Stimulated activated naive CD8-positive, alpha-beta T cell treated with anti-CD3 and anti-CD28 coated beads, Interleukin-15, Interleukin-2, amounts not matched to agents 100 U/mL and 50 U/mL, for 24 hours (primary cell): Measurements from ENCODE around the gene PHF21B.

Experiments used
- ATAC-seq: fragments of 150-1000 bp; cut with Tn5 transposase; one replicate; pipeline ENCODE4 v1.10.0; 2021
- DNase-seq: peaks from one replicate; pipeline ENCODE4 v3.0.0; 2021

The PHF21B gene

DNA sequence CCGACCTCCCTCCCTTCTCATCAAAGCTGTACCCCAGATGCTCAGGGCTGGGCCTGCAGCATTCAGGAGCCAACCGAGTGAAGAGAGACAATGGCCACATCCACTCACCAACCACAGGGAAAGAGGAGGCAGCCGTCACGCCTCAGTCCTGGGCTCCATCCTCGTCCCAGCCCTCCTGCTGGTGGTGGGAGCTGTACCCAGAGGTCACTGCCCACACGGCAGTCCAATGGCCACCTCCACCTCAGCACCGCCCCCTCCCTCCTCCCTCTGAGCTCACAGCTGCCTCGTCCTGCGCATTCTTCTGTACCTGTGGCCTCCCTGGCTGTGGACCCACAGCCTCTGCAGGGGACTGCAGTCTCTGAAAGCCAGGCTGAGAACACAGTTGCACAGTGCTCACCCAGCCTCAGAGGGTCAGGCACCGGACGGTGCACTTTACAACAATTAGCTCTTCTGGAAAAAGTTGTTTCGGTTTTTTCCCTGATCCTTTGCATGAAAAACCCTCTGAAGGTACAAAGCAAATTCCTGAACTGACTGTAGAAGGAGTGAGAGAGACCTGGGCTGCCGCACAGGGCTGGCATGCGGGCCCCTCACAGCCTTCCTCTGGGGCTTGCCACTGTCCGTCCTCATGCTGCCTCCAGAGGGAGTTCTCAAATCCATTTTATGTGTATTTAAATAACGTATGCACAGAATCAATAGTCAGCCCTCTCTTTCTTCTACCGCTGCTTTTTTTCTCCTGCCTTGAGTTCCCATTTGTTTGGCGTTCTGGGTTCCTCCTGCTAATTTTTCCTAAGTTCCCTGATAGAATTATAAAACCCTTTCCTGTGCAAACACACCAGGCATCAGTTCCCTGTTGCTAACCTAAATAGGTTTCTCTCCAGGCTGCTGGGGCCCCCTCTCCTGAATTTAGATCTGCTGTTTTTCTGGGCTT lies 52.7 kb downstream of the PHF21B start:
- DNase-seq = no peak
- ATAC-seq = no peak

DNA sequence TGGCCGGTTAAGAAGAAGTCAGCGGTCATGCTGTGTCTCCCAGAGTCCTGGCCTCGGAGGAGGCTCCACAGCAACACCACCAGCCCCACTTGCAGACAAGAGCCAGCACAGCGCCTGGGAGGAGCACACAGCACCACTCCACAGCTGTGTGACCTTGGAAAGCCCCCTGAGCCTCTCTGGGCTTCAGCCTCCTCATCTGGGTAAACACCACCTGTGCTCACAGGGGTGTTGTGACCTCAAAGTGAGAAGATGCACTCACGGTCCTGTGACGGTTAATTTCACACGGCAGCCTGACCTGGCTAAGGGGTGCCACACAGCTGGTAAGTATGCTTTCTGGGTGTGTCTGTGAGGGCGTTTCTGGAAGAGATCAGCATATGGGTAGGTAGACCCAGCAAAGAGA lies 54.7 kb downstream of the PHF21B start:
- DNase-seq (no peak), ATAC-seq (peak; percentile 38)

DNA sequence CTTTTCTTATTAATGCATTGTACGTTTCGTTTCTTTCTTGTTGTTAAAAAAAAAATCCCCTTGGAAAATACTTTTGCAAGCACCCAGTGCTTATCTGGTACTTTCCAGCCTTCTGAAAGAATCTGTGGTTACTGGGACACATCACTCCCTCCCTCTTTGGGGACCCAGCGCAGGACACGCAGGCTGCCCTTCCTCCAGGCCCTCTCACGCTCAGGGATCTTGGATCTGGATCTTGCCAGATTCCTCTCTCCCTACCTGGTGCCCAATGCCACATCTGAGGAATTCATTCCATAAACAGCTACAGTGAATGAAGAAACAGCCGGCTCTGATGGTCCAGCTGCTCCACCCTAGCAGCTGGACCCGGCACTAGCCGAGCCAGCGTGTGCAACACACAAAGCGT lies 55.7 kb downstream of the PHF21B start:
- ATAC-seq = no peak
- DNase-seq = no peak

DNA sequence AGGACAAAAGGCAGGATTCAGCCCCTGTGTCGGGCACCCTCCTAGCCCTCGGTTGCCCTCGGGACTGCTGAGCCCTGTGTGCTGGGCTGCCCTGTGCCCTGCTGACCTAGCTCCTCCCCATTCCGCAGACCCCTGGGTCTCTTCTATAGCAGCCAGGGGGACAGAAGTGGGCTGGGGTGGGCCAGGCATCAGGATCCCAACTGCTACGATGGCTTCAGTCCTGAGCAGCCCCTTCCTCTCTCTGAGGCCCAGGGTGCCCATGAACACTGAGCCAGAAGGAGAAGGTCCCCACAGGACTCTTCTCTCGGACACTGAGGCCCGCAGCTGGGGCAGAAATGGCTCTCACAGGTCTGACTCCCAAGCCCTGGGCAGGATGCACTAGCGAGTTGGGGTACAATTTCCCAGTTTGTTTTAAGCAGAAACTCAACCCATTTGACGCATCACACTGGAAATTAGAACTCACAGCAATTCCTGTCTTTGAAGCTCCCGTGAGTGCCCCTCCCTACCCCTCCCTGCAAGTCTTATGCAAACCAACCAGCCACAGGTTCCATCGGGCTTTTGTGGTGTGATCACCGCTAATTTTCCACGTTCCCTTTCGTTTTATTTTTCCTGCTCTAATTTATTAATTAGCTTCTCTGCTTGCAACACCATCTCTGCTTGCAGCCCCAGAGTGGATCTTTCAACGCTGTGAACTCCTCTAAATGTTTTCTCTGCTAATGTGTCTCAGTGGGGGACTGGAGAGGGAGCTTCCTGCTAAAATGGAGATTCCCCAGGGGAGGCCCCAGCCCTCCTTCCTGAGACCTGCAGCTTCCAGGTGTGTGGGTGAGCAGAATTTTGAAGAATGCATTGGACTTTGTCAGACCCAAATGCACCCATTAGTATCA lies 56.7 kb downstream of the PHF21B start:
- ATAC-seq (no peak), DNase-seq (no peak)

DNA sequence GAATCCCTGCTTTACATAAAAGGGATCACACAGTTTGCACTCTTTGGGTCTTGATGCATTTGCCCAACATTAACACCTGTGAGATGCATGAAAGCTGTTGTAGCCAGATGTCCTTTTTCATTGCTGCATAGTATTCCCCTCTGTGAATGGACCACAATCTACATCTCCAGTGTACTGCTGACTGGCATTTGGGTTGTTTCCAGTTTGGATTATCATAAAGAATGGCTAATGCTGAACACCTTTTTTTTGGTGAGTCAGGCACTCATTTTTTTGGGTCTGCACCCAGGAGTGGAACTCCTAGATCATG lies 58.3 kb downstream of the PHF21B start:
- DNase-seq = no peak
- ATAC-seq = no peak

DNA sequence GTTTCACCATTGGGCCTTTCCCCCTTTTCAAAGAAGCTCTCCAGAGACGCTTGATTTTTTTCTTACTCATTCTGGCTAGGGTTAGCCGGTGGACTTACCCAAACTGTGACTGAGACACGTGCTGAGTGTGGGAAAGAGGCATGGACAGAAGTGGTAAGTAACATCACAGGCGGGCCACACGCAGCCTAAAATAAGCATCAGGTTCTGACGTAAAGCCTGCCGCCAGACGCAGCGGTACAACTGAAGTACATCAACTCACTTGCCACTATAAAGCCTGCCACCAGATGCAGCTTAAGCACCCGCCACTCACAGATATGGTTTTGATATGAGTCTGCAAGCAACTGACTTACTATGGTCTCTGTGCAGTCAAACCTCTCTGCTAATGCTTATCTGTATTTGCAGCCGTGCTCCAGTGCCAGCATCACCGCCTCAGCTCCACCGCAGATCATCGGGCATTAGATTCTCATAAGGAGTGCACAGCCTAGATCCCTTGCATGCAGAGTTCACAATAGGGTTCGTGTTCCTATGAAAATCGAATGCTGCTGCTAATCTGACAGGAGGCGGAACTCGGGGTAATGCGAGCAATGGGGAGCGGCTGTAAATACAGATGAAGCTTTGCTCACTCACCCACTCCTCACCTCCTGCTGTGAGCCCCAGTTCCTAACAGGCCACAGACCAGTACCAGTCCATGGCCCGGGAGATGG lies 58.8 kb downstream of the PHF21B start:
- DNase-seq (no peak), ATAC-seq (no peak)

DNA sequence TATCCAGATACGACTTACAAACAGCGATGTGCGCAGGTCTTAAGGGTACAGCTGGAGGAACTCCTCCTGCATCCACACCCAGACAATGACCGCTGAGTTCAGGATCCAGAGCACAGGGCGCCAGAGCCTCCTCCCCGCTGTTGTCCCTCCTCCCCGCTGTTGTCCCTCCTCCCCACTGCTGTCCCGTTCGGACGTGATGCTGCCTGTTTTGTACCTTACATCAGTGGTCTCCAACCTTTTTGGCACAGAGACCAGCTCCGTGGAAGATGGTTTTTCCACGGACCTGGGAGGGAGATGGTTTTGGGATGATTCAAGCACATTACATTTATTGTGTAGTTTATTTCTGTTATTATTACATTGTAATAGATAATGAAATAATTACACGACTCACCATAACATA lies 62.0 kb downstream of the PHF21B start:
- DNase-seq (no peak), ATAC-seq (no peak)

DNA sequence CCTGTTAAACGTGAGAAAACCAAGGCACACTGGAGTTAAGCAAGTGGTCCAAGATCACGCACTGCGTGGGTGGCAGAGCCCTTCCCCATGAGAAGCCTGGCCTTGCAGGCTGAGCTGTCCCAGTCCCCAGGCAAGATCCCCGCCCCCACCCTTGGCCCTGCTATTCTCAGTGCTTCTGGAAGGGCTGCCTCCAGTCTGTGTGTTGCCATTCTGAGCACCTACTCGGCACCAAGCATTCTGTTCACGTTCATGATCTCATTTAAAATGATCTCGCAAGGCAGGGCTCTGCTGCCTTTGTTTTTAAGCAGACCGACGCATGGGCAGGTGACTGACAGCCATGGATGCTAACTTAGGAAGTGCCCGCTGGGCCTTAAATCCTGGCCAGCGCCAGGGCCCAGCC lies 62.8 kb downstream of the PHF21B start:
- ATAC-seq (no peak), DNase-seq (no peak)

DNA sequence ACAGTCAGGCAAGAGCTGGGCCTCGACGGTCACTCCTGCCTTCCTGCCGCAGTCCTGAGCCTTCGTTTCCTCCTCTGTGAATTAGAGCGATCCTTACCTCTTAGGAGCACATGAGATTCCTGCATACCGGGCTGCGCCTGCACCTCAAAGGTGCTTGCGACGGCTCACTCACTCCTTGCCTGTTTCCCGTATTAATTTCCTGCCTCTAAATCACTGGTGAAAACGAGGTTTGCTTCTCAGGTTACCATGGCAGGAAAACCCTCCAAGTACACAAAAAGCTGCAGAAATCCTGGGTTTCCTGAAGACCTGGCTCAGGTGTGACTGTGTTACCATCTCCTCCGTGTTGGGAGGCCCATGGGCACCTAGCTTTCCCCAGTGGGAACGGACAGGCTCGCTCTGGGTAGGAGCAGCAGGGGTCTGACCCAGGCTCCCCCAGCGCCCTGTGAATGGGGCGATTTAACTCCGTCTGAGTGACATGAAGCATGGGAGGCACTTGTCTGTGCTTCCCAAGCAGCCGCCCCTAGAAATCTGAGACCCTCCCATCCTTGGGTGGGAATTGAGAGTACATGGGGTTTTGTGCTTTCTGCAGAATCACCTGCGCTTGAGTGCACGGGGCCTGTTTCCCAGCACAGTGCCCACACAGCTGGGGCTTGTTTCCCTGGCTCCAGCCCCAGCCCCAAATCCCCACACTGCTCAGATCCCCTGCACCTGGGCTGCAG lies 64.8 kb downstream of the PHF21B start:
- ATAC-seq (no peak), DNase-seq (no peak)

DNA sequence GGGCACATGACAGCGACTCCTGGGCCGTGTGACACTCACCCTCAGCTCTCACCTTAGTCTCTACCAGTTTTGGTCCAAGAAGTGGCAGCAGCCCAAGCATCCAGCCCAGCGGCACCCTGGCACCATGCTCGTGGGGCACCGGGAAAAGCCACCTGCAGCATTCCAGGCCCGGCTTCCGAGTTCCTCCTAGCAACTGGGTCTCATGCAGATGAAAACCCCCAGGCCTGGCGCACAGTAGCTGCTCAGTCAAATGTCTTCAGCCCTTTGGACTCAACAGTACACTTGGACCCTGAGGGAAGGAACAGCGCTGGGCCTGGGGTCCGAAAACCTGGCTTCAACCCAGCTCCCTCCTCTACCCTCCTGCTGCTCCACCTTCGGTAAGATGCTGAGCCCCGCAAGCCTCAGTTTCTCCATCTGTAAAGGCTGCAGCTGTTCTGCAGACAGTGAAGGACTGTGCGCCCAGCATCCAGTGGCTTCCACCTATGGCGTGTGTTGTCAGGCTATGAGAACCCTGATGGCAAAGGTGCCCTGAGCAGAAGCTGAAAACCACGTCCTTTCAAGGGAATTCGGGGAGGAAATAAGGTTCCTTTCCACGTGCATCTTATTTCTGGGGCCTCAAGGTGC lies 66.0 kb downstream of the PHF21B start:
- DNase-seq (no peak), ATAC-seq (no peak)

DNA sequence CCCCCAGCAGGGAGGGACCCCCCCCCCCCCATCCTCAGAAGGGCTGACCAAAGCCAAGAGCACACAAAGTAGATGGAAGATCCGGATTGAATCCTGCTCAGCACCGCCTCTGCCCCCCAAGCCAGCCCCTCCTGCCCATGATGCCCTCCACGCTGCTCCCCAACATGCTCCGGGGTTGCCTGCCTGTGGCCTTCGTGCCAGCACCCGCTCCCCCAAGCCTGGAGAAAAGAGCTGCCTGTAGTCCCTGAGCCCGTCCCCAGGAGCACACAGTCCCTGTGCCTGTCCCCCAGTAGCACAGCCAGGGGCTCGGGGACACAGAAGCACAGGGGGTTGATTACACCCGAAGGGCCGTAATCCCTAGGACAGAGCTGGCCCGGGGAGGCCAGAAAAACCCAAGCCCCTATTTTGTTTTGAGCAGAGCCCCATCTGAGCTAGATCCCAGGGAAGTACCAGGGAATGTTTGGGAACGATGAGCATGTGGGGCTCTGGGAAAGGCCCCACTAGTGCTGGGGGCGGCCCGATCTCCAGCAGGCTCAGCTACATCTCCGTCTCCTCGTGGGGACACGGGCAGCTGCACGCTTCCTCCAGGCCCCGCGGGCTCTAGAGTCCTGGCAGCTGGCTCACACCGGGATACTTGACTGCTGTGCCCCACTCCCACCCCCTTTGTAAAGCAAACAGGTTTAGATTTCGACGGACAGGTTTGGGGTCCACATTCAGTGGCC lies 66.7 kb downstream of the PHF21B start:
- ATAC-seq (no peak), DNase-seq (no peak)

DNA sequence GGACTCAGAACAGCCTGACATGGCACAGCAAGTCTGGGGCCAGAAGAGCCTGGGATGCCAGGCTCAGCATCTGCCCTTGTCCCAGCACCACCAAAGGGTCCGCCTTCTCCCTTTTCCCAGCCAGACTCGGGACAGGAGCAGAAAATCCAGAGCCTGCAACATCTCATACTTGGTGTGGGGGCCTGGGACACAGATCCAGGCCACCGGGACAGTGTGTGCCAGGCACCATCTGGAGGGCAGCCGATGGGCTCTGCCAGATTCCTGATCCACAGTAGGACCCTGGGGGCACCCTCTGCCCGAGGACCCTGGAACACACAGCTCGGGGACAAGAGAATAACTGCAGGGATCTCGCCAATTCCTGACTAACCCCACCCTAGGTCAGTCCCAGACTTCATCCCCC lies 67.7 kb downstream of the PHF21B start:
- ATAC-seq (no peak), DNase-seq (no peak)

DNA sequence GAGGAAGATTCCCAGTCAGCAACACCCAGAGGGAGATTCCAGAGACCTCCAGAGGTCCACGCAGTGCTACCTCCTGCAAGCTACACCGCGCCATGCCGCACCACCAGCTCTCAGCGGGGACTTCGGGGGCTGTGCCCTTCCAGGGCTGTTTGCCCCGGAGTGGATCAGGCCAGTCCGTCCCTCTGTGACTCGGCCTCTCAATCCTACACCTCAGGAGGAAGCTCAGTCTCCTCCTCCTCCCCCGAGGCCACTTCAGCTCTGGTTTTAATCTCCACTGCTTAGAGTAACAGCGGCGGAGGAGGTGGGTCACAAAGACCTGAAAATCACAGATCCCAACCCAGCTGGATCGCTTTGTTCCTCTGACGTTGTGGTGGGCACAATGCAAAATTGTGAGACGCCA lies 68.6 kb downstream of the PHF21B start:
- ATAC-seq (no peak), DNase-seq (no peak)

DNA sequence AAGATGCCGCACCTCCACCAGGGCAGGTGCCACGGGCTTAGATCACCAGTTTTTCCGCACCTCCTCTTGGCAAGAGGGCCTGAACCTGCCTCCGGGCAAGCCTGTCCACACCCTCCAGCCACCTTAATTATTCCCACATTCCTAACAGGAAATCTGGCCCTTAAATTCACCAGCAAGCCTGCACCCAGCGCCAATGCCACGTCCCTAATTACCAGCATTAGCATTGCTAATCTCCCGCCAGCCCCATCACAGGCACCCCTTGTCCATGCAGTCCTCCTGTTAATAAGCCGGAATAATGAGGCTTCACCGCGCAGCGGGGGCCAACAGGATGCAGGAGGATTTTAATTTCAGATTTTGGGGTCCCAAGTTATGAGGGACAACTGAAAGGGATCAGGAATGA lies 69.7 kb downstream of the PHF21B start:
- no peak for ATAC-seq

DNA sequence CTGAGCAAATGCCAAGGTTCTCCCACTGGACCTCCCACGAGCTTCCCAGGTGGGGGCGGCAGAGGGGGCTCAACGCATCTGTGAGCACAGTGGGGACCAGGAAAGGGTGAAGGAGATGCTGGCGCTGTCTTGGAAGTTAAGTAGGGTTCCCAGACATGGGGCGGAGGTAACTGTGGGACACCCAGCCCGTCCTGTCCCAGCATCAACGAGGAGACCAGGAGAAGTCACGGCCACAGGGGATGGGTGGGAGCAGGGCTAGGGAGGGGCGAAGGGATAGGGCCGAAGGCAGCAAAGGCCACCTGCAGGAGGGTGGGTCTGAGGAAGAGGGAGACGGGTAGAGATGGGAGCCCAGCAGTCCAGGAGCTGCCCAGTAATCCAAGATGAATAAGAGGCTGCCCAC lies 70.4 kb downstream of the PHF21B start:
- ATAC-seq (no peak), DNase-seq (no peak)

More for the DNA sequence above, 69.7 kb downstream of the PHF21B start:
- DNase-seq = no peak

DNA sequence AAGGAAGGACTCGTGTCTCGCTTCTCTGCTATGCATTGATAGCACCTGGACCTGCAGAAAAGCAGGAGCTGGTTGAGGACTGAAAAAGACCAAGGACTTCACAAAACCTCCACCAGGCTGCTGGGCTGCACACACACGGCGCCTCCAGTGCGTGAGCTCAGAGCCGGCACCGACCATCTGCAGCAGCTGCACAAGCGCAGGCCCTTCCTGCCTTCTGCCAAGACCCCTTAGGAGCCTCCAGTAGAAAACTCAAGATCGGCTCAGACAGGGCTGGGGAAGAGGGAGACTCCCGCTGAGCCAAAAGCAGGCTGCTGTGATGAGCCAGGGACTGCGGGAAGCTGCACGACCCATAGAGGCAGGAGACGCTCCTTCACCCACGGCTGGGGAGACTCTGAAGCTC lies 70.9 kb downstream of the PHF21B start:
- DNase-seq = no peak
- ATAC-seq = no peak

DNA sequence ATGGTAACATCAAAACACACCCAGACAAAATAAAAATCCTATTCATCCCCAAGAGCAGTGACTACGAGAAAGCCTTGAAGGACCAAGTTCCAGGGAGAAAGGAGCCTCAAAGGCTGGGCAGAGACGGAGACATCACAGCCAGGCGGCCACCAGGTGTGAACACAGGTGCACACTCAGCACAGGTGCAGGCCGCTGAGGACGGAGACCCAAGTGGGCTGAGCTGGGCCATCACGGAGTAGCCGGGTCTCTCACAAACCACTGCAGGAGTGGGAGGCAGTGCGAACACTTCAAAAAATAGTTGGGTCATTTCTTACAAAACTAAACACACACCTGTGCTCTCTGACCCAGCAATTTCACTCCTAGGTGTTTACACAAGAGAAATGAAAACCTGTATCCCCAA lies 72.6 kb downstream of the PHF21B start:
- DNase-seq = no peak
- ATAC-seq = no peak

DNA sequence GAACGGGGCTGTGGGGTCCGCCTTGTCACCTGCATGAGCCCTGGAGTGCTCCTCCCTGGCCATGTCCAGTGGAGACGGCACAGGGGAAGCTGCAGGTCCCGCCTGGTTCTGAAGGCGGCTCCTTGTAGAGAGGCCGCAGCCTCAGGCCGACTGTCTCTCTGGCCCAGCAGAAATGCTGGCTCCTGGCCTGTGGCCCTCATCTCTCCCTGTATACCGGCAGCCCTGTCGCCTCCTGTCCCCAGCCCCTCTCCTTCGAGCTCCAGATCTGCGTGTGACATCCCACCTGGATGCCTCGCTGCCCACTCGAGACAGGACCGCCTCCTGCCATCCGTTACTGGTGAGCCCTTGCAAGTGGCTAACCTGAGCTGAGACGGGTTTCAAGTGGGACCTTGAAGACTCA lies 73.6 kb downstream of the PHF21B start:
- no peak for ATAC-seq
- no peak for DNase-seq

DNA sequence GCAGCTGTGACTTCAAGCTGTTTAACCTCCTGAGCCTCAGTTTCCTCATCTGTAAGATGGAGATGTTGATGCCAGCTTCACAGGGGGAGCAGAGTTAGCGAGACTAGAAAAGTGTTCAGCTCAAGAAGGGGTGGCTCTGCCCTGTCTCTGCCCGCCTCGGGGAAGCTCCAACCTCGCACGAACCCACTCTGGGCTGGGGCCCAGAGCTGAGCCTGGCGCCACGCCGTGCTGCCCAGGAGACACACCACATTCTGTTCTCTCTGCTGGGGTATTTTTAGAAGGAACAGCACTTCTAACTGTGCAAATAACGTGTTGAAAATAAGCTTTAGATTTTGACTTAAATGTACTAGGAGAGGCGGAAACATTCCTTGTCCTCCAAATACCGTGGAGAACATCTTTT lies 74.1 kb downstream of the PHF21B start:
- no peak for ATAC-seq
- DNase-seq = no peak

DNA sequence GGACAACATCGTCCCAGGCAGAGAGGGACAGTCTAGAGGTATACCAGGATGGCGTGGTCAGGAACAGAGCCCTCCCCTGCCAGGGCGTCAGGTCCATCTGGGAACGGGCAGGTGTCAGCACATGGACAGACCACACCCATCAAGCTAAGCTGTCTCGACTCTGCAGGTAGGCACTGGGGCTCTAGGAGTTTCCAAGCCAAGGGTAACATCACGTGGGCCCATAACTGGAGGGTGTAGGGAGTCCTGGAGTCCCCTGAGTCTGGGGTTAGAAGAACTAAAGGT lies 75.4 kb downstream of the PHF21B start:
- DNase-seq = no peak

More for the DNA sequence above, 75.4 kb downstream of the PHF21B start:
- ATAC-seq = no peak
